A673 (cell line): Measurements from ENCODE around the gene SCGB2B2. TPM values are rescaled to one million over a fixed set of nuclear protein-coding genes. Genes with fewer than 3 reads are reported as not detected.

ENCODE experiments used
- BruUV-seq: library from RNA; stranded (reverse); fragments of 400-500 nt; replicated peaks from 2 replicates; lab custom pipeline; 2021; lab: Mats Ljungman, UMichigan
- CTCF ChIA-PET: fragments of 300-600 bp; sonication (Branson Sonifier 250); formaldehyde crosslinking; loops from one replicate; lab custom pipeline; 2022; ENCODE audit warnings: antibody characterized with exemption; lab: Charles Lee
- POLR2A ChIA-PET: fragments of 300-600 bp; sonication (Branson Sonifier 250); formaldehyde crosslinking; loops from one replicate; lab custom pipeline; 2022; ENCODE audit warnings: antibody characterized with exemption; ENCODE audit not compliant: low non-redundant PET; lab: Charles Lee
- DNase-seq: peaks from one replicate; pipeline ENCODE4 v3.0.0-alpha.2; 2015; ENCODE audit warnings: low spot score
- H3K27ac ChIP-seq: fragments of 200-600 bp; sonication (generic); 2 replicates; pipeline ENCODE4 v1.5.1; 2016; ENCODE audit warnings: mixed run types, low read depth, mild to moderate bottlenecking, mixed read lengths, antibody characterized with exemption, low read length; ENCODE audit not compliant: poor library complexity, severe bottlenecking
- H3K27me3 ChIP-seq: fragments of 200-600 bp; sonication (generic); replicated peaks from 2 replicates; pipeline ENCODE4 v1.6.1; 2017; ENCODE audit warnings: mixed run types, low read depth, mild to moderate bottlenecking, mixed read lengths, antibody characterized with exemption, low read length; ENCODE audit not compliant: insufficient read depth, poor library complexity
- H3K36me3 ChIP-seq: fragments of 200-600 bp; sonication (generic); 2 replicates; pipeline ENCODE4 v1.6.1; 2016; ENCODE audit warnings: mixed run types, mild to moderate bottlenecking, mixed read lengths, antibody characterized with exemption, low read length; ENCODE audit not compliant: insufficient read depth, poor library complexity, severe bottlenecking
- H3K4me1 ChIP-seq: fragments of 200-600 bp; sonication (generic); 2 replicates; pipeline ENCODE4 v1.6.1; 2017; ENCODE audit warnings: mixed run types, mild to moderate bottlenecking, mixed read lengths, antibody characterized with exemption, low read length; ENCODE audit not compliant: insufficient read depth, poor library complexity, severe bottlenecking
- H3K4me3 ChIP-seq: fragments of 200-600 bp; sonication (generic); 2 replicates; pipeline ENCODE4 v1.5.1; 2016; ENCODE audit warnings: low read depth, mixed run types, mild to moderate bottlenecking, mixed read lengths, low read length; ENCODE audit not compliant: poor library complexity, severe bottlenecking
- H3K9me3 ChIP-seq: fragments of 200-600 bp; sonication (generic); 2 replicates; pipeline ENCODE4 v1.6.1; 2016; ENCODE audit warnings: mixed run types, low read depth, mild to moderate bottlenecking, mixed read lengths, antibody characterized with exemption, low read length; ENCODE audit not compliant: poor library complexity, severe bottlenecking
- CTCF ChIP-seq: fragments of 300-800, 200-600 bp; sonication (generic); conservative IDR thresholded peaks from 2 replicates; pipeline ENCODE4 v1.5.1; 2017; ENCODE audit warnings: low read depth, mild to moderate bottlenecking, antibody characterized with exemption, low read length, moderate library complexity, mixed read lengths
- EZH2 ChIP-seq: fragments of 200-600 bp; sonication (generic); IDR thresholded peaks from 2 replicates; pipeline ENCODE4 v1.6.1; 2017; ENCODE audit warnings: borderline replicate concordance, low read depth, mild to moderate bottlenecking, mixed read lengths, antibody characterized with exemption, low read length; ENCODE audit not compliant: poor library complexity, severe bottlenecking
- intact Hi-C: fragments of 100-400 bp; cut with micrococcal nuclease; formaldehyde crosslinking; loops from one replicate; pipeline ENCODE4 v1.10.0; 2022; ENCODE audit not compliant: unreplicated experiment
- total RNA-seq: library from RNA; stranded (reverse); gene quantifications from 2 replicates; pipeline ENCODE4 v1.2.3, GENCODE V29; 2021

The SCGB2B2 gene
- total RNA-seq, 1 experiment from 2014 or later = 0.24 TPM

- POLR2A ChIA-PET = no interaction called here
- no peaks in the 10 kb centered on the region for H3K4me1 ChIP-seq
- no peak for DNase-seq
- TF ChIP-seq EZH2 (no peak), CTCF (no peak)
- CTCF ChIA-PET = no interaction called here
- intact Hi-C loops = no loop called here
- no peaks in the 10 kb centered on the region for H3K27me3 ChIP-seq
- peaks cover 23% of the 10 kb centered on the region for H3K9me3 ChIP-seq
- no TSS peak for BruUV-seq
- no peak overlapping the region for H3K27ac ChIP-seq
- H3K36me3 ChIP-seq = peaks cover 18% of the 10 kb centered on the region
- H3K4me3 ChIP-seq = no peak overlapping the region
These were observed 1.7 kb downstream of the SCGB2B2 start for GRCh38 chr19:34675250-34675649.

- intact Hi-C loops = no loop called here
- H3K27ac ChIP-seq = no peak overlapping the region
- DNase-seq = no peak
- H3K4me1 ChIP-seq = no peaks in the 10 kb centered on the region
- ChIA-PET CTCF (no interaction called here), POLR2A (no interaction called here)
- BruUV-seq = no TSS peak
- H3K36me3 ChIP-seq = peaks cover 3% of the 10 kb centered on the region
- H3K27me3 ChIP-seq = no peaks in the 10 kb centered on the region
- TF ChIP-seq EZH2 (no peak), CTCF (no peak)
- H3K4me3 ChIP-seq = no peak overlapping the region
- peaks cover 7% of the 10 kb centered on the region for H3K9me3 ChIP-seq
These were observed 3.4 kb downstream of the SCGB2B2 start for GRCh38 chr19:34673590-34673989.

GRCh38 chr19:34671972-34672371 lies 5.0 kb downstream of the SCGB2B2 start:
- TF ChIP-seq EZH2 (no peak), CTCF (no peak)
- DNase-seq = no peak
- H3K4me1 ChIP-seq = no peaks in the 10 kb centered on the region
- H3K4me3 ChIP-seq = no peak overlapping the region
- CTCF ChIA-PET = no interaction called here
- intact Hi-C loops = no loop called here
- POLR2A ChIA-PET = no interaction called here
- H3K9me3 ChIP-seq = no peaks in the 10 kb centered on the region
- H3K27me3 ChIP-seq = no peaks in the 10 kb centered on the region
- BruUV-seq = no TSS peak
- no peaks in the 10 kb centered on the region for H3K36me3 ChIP-seq
- no peak overlapping the region for H3K27ac ChIP-seq
